HEK293 (cell line): ENCODE data around the gene MAP3K5.

Source experiments
- CTCF ChIA-PET: fragments of 350-600 bp; formaldehyde crosslinking; extraction: SDS; loops from one replicate; lab custom pipeline; 2021; ENCODE audit warnings: antibody characterized with exemption; lab: Yijun Ruan, JAX
- POLR2A ChIA-PET: fragments of 300-600 bp; formaldehyde crosslinking; extraction: SDS; loops from one replicate; lab custom pipeline; 2020; ENCODE audit warnings: antibody characterized with exemption, inconsistent platforms; lab: Yijun Ruan, JAX
- H3K27ac ChIP-seq: fragments of 200-500 bp; sonication (Bioruptor generic); 2 replicates; pipeline ENCODE4 v1.5.1; 2014; ENCODE audit warnings: low read depth, low read length, control low read depth, inconsistent platforms; ENCODE audit errors: extremely low read depth
- H3K36me3 ChIP-seq, 2 experiments: fragments of 200-500 bp in 1 of 2; sonication (Bioruptor generic) in 1 of 2; 1 replicate in 1 of 2; 2 replicates in 1 of 2; pipeline ENCODE4 v1.5.1; 2014 to 2017; ENCODE audit warnings: inconsistent platforms in 2 of 2, low read length in 2 of 2; ENCODE audit not compliant: control insufficient read depth in 2 of 2, insufficient read depth in 1 of 2
- H3K4me1 ChIP-seq: fragments of 200-500 bp; sonication (Bioruptor generic); 2 replicates; pipeline ENCODE4 v1.5.1; 2014; ENCODE audit warnings: mild to moderate bottlenecking, low read length, inconsistent platforms; ENCODE audit not compliant: control insufficient read depth, insufficient read depth
- H3K4me3 ChIP-seq: 2 replicates; pipeline ENCODE4 v1.5.1; 2011; ENCODE audit warnings: low read depth, mild to moderate bottlenecking, control low read depth, low read length, moderate library complexity
- H3K9me3 ChIP-seq: fragments of 200-500 bp; sonication (Bioruptor generic); 2 replicates; pipeline ENCODE4 v1.5.1; 2014; ENCODE audit warnings: low read depth, low read length, inconsistent platforms; ENCODE audit not compliant: control insufficient read depth, insufficient read depth
- BCL11B ChIP-seq: fragments of 450-650 bp; formaldehyde crosslinking; IDR thresholded peaks from 2 replicates; pipeline ENCODE4 v1.5.1; 2016; ENCODE audit warnings: low read depth, missing biosample characterization, missing genetic modification characterization
- KLF1 ChIP-seq: fragments of 450-650 bp; formaldehyde crosslinking; IDR thresholded peaks from 2 replicates; pipeline ENCODE4 v1.5.1; 2016; ENCODE audit warnings: missing biosample characterization, missing genetic modification characterization
- OSR2 ChIP-seq: fragments of 450-650 bp; formaldehyde crosslinking; IDR thresholded peaks from 2 replicates; pipeline ENCODE4 v1.5.1; 2016; ENCODE audit warnings: missing biosample characterization, missing genetic modification characterization
- PRDM10 ChIP-seq: fragments of 450-650 bp; formaldehyde crosslinking; IDR thresholded peaks from 2 replicates; pipeline ENCODE4 v1.5.1; 2016; ENCODE audit warnings: missing biosample characterization, missing genetic modification characterization
- ZBTB49 ChIP-seq: fragments of 450-650 bp; formaldehyde crosslinking; IDR thresholded peaks from 2 replicates; pipeline ENCODE4 v1.5.1; 2016; ENCODE audit warnings: missing biosample characterization, missing genetic modification characterization, low read depth
- ZFP41 ChIP-seq: fragments of 450-650 bp; formaldehyde crosslinking; IDR thresholded peaks from 2 replicates; pipeline ENCODE4 v1.5.1; 2016; ENCODE audit warnings: missing biosample characterization, missing genetic modification characterization, borderline replicate concordance
- ZFP69B ChIP-seq: fragments of 450-650 bp; formaldehyde crosslinking; IDR thresholded peaks from 2 replicates; pipeline ENCODE4 v1.5.1; 2016; ENCODE audit warnings: missing biosample characterization, missing genetic modification characterization
- ZNF114 ChIP-seq: fragments of 450-650 bp; formaldehyde crosslinking; IDR thresholded peaks from 2 replicates; pipeline ENCODE4 v1.5.0; 2017; ENCODE audit warnings: missing biosample characterization, missing genetic modification characterization
- ZNF140 ChIP-seq: fragments of 450-650 bp; formaldehyde crosslinking; IDR thresholded peaks from 2 replicates; pipeline ENCODE4 v1.5.1; 2016; ENCODE audit warnings: missing biosample characterization, missing genetic modification characterization
- ZNF155 ChIP-seq: fragments of 450-650 bp; formaldehyde crosslinking; IDR thresholded peaks from 2 replicates; pipeline ENCODE4 v1.5.1; 2016; ENCODE audit warnings: missing biosample characterization, missing genetic modification characterization
- ZNF26 ChIP-seq: fragments of 450-650 bp; formaldehyde crosslinking; IDR thresholded peaks from 2 replicates; pipeline ENCODE4 v1.5.1; 2016; ENCODE audit warnings: missing biosample characterization, missing genetic modification characterization
- ZNF311 ChIP-seq: fragments of 450-650 bp; formaldehyde crosslinking; IDR thresholded peaks from 2 replicates; pipeline ENCODE4 v1.5.1; 2017; ENCODE audit warnings: missing biosample characterization, missing genetic modification characterization, borderline replicate concordance
- ZNF366 ChIP-seq: fragments of 450-650 bp; formaldehyde crosslinking; conservative IDR thresholded peaks from 2 replicates; pipeline ENCODE4 v1.5.1; 2016; ENCODE audit warnings: missing biosample characterization, missing genetic modification characterization
- ZNF544 ChIP-seq: fragments of 450-650 bp; formaldehyde crosslinking; IDR thresholded peaks from 2 replicates; pipeline ENCODE4 v1.5.0; 2017; ENCODE audit warnings: missing biosample characterization, missing genetic modification characterization
- ZNF561 ChIP-seq: fragments of 450-650 bp; IDR thresholded peaks from 2 replicates; pipeline ENCODE4 v1.5.1; 2018; ENCODE audit warnings: missing biosample characterization, missing genetic modification characterization, borderline replicate concordance
- ZNF701 ChIP-seq: fragments of 450-650 bp; formaldehyde crosslinking; IDR thresholded peaks from 2 replicates; pipeline ENCODE4 v1.5.1; 2016; ENCODE audit warnings: missing biosample characterization, missing genetic modification characterization
- TF ChIP-seq, protein P1 (sequence below): fragments of 450-650 bp; IDR thresholded peaks from 2 replicates; pipeline ENCODE4 v1.5.1; 2018; ENCODE audit warnings: missing biosample characterization, mild to moderate bottlenecking, missing genetic modification characterization
- TF ChIP-seq, protein P2 (sequence below): fragments of 450-650 bp; formaldehyde crosslinking; IDR thresholded peaks from 2 replicates; pipeline ENCODE4 v1.5.1; 2017; ENCODE audit warnings: missing biosample characterization, missing genetic modification characterization

MAP3K5 gene

DNA sequence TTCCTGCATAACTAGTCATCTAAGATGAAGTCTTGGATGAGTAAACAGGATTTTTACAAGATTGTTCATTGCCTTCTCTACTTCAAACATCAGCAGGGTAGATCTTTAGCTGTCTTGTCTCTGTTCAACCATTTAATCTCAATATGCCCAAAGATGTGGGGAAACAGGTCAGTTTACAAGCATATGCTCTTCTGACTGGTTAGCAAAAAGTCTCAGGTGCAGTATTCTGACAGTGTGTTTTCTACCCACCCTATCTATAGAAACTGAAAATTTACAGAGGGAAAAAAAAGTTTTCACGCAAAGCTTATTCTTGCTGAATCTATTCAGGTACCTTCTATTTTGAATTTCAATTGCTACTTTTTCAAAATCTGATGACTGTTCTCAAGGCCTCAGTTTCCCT is 29.0 kb downstream of the MAP3K5 start (continued):
- no peak for TF ChIP-seq ZNF366
- TF ChIP-seq ZNF311 (tag by site-specific recombination) = no peak
- TF ChIP-seq ZNF561 = no peak
- no peak for TF ChIP-seq BCL11B (tag by site-specific recombination)
- no peak for TF ChIP-seq ZNF114 (tag by site-specific recombination)
- no peak for TF ChIP-seq ZFP69B
- no peak for TF ChIP-seq ZNF155 (tag by site-specific recombination)
- no peak for TF ChIP-seq ZNF701 (tag by site-specific recombination)
- no peak for TF ChIP-seq ZNF544
- TF ChIP-seq ZNF26 (tag by site-specific recombination) = no peak
- no peak for TF ChIP-seq ZNF140 (tag by site-specific recombination)

DNA sequence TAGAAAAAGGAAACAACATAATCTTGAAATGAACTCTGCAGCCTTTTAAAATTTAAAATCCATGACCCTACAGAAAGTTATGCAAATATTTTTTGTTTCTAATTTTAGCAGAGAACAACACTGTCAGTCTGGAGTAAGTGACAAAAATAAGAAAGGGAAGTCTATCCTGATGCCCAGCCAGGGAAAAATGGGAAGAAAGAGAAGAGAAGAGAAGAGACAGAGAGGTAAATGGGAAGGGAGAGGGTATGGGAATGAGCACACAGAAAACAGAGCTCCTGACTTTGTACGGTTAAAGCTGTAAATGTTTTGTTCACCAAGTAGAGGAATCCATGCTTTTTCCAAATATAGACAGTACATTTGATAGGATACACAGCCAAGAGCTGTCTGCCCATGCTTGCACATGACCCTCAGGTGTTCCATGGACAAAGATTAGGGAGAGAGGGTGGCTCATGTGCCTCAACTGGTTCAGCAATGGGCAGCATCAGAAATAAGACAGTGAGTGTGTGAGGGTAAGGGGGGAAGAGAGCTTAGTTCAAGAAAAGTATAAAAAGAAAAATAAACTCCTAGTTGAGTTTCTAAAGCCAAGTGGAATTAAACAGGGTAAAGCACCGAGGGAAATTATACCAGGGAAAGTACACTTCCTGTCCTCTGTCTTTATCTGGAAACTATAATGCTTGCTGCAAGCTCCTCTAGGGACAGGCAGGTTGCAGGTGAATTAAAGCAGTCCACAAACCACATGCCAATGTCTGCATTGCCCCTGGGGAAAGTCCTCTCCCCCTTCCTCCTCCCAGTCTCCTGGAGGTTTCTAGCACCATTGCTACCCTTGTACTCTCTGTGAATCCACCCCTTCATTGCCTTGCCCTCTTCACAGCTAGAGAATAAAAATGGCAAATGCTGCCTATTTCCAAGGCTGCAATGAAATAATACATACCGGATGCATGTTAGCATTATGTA is 30.0 kb downstream of the MAP3K5 start:
- ChIA-PET CTCF (interaction anchor here (0.9 to 2.7 kb wide), 4 partner anchors 25 to 66 kb away, joined by 3 to 11 read pairs (median 3); partner anchors contain the start of gene MAP3K5), POLR2A (no interaction called here)
- Histone ChIP-seq H3K36me3 (no peaks in the 10 kb centered on the region), H3K9me3 (no peaks in the 10 kb centered on the region), H3K4me1 (peaks cover 13% of the 10 kb centered on the region), H3K27ac (no peak overlapping the region; the same call in 1 of the 2 replicates), H3K4me3 (no peak overlapping the region)
- TF ChIP-seq, protein P1, sequence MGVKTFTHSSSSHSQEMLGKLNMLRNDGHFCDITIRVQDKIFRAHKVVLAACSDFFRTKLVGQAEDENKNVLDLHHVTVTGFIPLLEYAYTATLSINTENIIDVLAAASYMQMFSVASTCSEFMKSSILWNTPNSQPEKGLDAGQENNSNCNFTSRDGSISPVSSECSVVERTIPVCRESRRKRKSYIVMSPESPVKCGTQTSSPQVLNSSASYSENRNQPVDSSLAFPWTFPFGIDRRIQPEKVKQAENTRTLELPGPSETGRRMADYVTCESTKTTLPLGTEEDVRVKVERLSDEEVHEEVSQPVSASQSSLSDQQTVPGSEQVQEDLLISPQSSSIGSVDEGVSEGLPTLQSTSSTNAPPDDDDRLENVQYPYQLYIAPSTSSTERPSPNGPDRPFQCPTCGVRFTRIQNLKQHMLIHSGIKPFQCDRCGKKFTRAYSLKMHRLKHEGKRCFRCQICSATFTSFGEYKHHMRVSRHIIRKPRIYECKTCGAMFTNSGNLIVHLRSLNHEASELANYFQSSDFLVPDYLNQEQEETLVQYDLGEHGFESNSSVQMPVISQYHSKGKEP = peak; percentile 56; the same call in 1 of the 2 replicates
- TF ChIP-seq ZFP41 (tag by site-specific recombination) (no peak), OSR2 (no peak), ZBTB49 (tag by site-specific recombination) (peak; percentile 85), PRDM10 (tag by site-specific recombination) (no peak), KLF1 (tag by site-specific recombination) (no peak)
- TF ChIP-seq, protein P2, sequence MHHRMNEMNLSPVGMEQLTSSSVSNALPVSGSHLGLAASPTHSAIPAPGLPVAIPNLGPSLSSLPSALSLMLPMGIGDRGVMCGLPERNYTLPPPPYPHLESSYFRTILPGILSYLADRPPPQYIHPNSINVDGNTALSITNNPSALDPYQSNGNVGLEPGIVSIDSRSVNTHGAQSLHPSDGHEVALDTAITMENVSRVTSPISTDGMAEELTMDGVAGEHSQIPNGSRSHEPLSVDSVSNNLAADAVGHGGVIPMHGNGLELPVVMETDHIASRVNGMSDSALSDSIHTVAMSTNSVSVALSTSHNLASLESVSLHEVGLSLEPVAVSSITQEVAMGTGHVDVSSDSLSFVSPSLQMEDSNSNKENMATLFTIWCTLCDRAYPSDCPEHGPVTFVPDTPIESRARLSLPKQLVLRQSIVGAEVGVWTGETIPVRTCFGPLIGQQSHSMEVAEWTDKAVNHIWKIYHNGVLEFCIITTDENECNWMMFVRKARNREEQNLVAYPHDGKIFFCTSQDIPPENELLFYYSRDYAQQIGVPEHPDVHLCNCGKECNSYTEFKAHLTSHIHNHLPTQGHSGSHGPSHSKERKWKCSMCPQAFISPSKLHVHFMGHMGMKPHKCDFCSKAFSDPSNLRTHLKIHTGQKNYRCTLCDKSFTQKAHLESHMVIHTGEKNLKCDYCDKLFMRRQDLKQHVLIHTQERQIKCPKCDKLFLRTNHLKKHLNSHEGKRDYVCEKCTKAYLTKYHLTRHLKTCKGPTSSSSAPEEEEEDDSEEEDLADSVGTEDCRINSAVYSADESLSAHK = peak; percentile 85
